ENCODE measurements around the gene CDH3. TPM values are rescaled to one million over a fixed set of nuclear protein-coding genes. Genes with fewer than 3 reads are reported as not detected.

The CDH3 gene
- total and polyA plus RNA-seq, 2 of the 8 experiments (the other 6 are each of a cell fraction or from before 2014, with no cell fraction given), result 146 to 171 TPM

GRCh38 chr16:68737730-68738629 is 92.9 kb downstream of the CDH3 start (continued):
- TF ChIP-seq CTCF (IDR thresholded peaks at IDR 0.05; ENCODE audit: control extremely low read depth in 1 of 3, insufficient read depth in 1 of 3, low read depth in 1 of 3, low read length in 3 of 3) (peak in 1 of 3 experiments; percentile 21; a peak in 1 of 4 replicates), ZNF274 (IDR thresholded peaks at IDR 0.05; ENCODE audit: borderline replicate concordance, extremely low read depth, low read length) (no peak), MAFK (IDR thresholded peaks at IDR 0.05; ENCODE audit: low read depth, low read length) (no peak), MAX (IDR thresholded peaks at IDR 0.05) (no peak), SIX5 (IDR thresholded peaks at IDR 0.05; ENCODE audit: low read depth, low read length) (no peak), JUND (IDR thresholded peaks at IDR 0.05; ENCODE audit: low read length) (no peak), TCF12 (IDR thresholded peaks at IDR 0.05; ENCODE audit: low read depth, low read length) (no peak), EGR1 (IDR thresholded peaks at IDR 0.05; ENCODE audit: borderline replicate concordance, low read depth, low read length) (no peak), SAP30 (IDR thresholded peaks at IDR 0.05; ENCODE audit: insufficient read depth, insufficient replicate concordance, low read length) (no peak), ASH2L (IDR thresholded peaks at IDR 0.05; ENCODE audit: low read length) (peak; percentile 72), EP300 (IDR thresholded peaks at IDR 0.05; ENCODE audit: borderline replicate concordance in 1 of 2, low read depth in 2 of 2, low read length in 2 of 2) (peak; percentile 38 to 76; a peak in 2 of 3 replicates), POLR2A (IDR thresholded peaks at IDR 0.05; ENCODE audit: control extremely low read depth in 1 of 2, low read depth in 2 of 2, low read length in 2 of 2) (peak in 1 of 2 experiments; percentile 54; a peak in 1 of 3 replicates), E2F6 (IDR thresholded peaks at IDR 0.05) (no peak), SP4 (IDR thresholded peaks at IDR 0.05; ENCODE audit: low read length) (no peak), SIN3A (conservative IDR thresholded peaks at IDR 0.05 in 1 of 2, IDR thresholded peaks at IDR 0.05 in 1 of 2; ENCODE audit: low read depth in 1 of 2, low read length in 2 of 2) (peak in 1 of 2 experiments; percentile 56; a peak in 1 of 4 replicates), CTBP2 (IDR thresholded peaks at IDR 0.05; ENCODE audit: borderline replicate concordance, insufficient read depth, insufficient read length, low read length) (no peak), NRF1 (IDR thresholded peaks at IDR 0.05; ENCODE audit: low read depth, low read length) (no peak), BCL11A (IDR thresholded peaks at IDR 0.05; ENCODE audit: low read depth in 2 of 2, low read length in 2 of 2) (no peak), HDAC2 (IDR thresholded peaks at IDR 0.05; ENCODE audit: borderline replicate concordance in 1 of 2, low read depth in 2 of 2, low read length in 2 of 2) (peak in 1 of 2 experiments; percentile 5; a peak in 1 of 4 replicates)
